HG03521 (cell line): ENCODE measurements around the gene CHAMP1.

ENCODE experiments used
- ATAC-seq: cut with Tn5 transposase; IDR thresholded peaks from one replicate; pipeline ENCODE4 v1.9.1; 2021; ENCODE audit warnings: mild to moderate bottlenecking, moderate library complexity; ENCODE audit not compliant: unreplicated experiment

CHAMP1 gene

GRCh38 chr13:114299604-114300305 lies 14.5 kb upstream of the CHAMP1 start:
- no peak for ATAC-seq

- ATAC-seq = no peak
Measured at GRCh38 chr13:114303700-114304327, 10.5 kb upstream of the CHAMP1 start.

GRCh38 chr13:114304346-114305034 lies 9.8 kb upstream of the CHAMP1 start:
- ATAC-seq = no peak

GRCh38 chr13:114309086-114309485 lies 5.2 kb upstream of the CHAMP1 start:
- ATAC-seq = no peak

GRCh38 chr13:114309806-114310410 lies 4.4 kb upstream of the CHAMP1 start:
- ATAC-seq = no peak

- ATAC-seq = no peak
Measured at GRCh38 chr13:114310956-114311355, 3.3 kb upstream of the CHAMP1 start.

- ATAC-seq = no peak
Measured at GRCh38 chr13:114311387-114311786, 2.9 kb upstream of the CHAMP1 start.

GRCh38 chr13:114311908-114312307 lies 2.4 kb upstream of the CHAMP1 start:
- no peak for ATAC-seq

- no peak for ATAC-seq
Measured at GRCh38 chr13:114313061-114313860, 1.0 kb upstream of the CHAMP1 start.

GRCh38 chr13:114315074-114315785 lies 927 bp downstream of the CHAMP1 start:
- ATAC-seq = no peak

GRCh38 chr13:114318624-114319023 lies 4.3 kb downstream of the CHAMP1 start:
- no peak for ATAC-seq

- no peak for ATAC-seq
Measured at GRCh38 chr13:114319441-114319913, 5.2 kb downstream of the CHAMP1 start.

GRCh38 chr13:114320065-114320464 lies 5.8 kb downstream of the CHAMP1 start:
- ATAC-seq = no peak

GRCh38 chr13:114321256-114321655 lies 7.0 kb downstream of the CHAMP1 start:
- ATAC-seq = no peak

GRCh38 chr13:114323349-114323748 lies 9.0 kb downstream of the CHAMP1 start:
- no peak for ATAC-seq

- no peak for ATAC-seq
Measured at GRCh38 chr13:114324334-114324733, 10.0 kb downstream of the CHAMP1 start.

- ATAC-seq = no peak
Measured at GRCh38 chr13:114325729-114326128, 11.4 kb downstream of the CHAMP1 start.

GRCh38 chr13:114328034-114328433 lies 13.7 kb downstream of the CHAMP1 start:
- ATAC-seq = no peak

GRCh38 chr13:114328595-114328994 lies 14.3 kb downstream of the CHAMP1 start:
- no peak for ATAC-seq

- ATAC-seq = no peak
Measured at GRCh38 chr13:114330086-114330485, 15.8 kb downstream of the CHAMP1 start.
